CD4-positive, alpha-beta T cell treated with Interleukin-17A for 4 hours (primary cell): ENCODE data around the gene STX7.

Experiments
- DNase-seq: peaks from one replicate; pipeline ENCODE4 v3.0.0-alpha.2; 2020; ENCODE audit warnings: mixed read lengths

STX7 gene

DNA sequence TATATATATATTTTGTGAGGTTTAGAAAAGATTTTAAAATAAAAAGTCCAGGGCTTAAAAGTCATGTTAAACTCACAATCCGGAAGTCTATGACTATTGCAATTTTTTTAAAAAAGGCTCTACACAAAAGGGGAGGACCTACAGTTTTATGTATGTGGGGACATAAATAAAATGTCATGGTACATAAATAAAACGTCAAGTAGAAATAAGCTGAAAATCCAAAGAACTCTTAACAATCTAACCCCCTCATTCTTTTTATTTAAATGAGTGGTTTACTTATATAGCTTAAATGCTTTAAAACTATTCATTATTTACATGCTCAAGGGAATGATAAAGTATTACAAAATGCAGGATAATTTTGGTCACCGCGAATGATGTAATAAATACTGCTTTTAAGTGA lies 36.2 kb downstream of the STX7 start:
- DNase-seq = no peak

DNA sequence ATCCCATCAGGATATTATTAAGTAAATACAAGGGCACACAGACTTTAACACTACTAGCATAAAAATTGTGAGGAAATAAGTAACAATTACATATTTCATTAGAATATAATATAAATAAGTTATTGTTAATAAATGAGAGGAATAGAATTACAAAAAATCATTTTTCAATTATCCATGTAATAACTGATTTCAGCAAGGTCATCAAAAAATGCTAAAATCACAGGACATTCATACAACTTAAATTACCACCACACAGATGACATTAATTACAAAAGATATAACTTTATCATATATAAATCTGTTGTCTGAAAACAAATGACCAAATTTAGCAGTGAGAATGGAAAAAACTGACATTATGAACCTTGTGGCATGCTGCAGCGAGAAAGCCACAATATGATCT lies 37.0 kb downstream of the STX7 start:
- DNase-seq = no peak

DNA sequence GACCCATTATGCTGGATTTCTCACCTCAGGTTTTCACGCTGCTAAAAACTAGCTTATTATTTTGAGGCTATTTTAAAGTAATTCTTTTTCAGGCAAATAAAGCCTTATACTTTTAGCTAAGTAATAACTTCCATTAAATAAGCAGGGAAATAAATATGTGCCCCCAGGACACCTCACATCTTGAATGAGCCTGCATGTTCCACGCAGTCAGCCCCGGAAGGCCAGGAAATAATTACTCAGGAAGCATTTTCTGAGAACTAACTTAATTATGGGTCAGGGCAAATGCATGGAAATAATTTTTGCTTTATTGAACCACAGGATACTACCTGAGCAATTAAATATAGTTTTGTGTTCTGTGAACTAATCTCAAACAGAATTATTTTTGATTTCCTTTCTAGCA lies 41.1 kb downstream of the STX7 start:
- no peak for DNase-seq

DNA sequence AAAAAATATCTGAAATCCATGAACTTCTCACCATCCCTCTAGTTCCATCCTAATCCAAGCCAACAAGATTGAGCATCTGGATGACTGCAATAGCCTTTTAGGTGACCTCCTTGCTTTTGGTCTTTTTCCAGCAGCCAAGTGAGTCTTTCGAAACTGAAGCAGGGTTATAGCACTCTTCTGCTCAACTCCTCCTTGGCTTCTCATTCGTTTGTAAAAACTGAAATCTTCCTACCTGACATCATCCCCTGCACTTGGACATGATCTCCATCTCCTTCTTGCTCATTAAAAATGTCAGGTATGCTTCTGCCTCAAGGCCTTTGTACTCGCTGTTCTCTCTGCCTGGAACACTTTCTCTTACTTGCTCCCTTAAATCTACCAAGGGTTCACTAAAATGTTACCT lies 46.0 kb downstream of the STX7 start:
- DNase-seq = no peak

DNA sequence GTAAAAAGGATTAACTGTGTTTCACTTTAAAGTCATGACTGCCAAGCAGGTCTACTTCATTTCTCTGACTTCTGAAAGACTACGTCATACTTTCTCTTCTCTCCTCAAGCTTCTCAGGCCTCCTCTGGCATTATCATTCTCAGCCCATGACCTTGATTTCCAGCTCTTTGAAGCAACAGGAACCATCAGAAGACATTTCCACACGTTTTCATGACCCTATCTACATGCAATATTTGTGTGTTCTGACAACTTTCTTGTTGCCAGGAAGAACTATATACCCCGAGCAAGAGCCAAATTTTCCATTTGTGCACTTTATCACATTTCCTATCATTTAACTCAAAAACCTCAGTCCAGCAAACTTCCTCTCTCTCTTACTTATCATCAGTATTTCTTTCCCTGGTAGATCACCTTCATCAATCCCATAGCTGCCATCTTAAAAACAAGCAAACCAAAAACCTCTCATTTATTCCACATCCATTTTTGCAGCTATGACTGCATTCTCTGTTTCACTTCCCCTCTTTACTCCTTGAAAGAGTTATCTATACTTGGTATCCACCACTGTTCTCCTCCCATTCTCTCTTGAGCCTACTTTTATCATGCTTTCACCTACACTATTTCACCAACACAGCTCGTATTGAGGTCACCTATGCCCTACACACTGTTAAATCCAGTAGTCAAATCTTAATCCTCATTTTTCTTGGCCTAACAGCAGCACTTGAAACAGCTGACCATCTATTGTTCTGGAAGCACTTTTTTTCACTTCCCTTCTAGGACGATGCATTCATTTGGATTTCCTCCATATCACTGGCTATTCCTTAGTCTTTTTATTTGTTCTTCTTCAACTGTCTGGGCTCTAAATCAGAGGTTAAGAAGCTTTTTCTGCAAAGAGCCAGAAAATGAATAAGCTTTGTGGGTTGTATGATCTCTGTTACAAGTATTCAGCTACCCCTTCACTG lies 47.1 kb downstream of the STX7 start:
- no peak for DNase-seq

GRCh38 chr6:132464538-132465256 lies 48.2 kb downstream of the STX7 start:
- no peak for DNase-seq

DNA sequence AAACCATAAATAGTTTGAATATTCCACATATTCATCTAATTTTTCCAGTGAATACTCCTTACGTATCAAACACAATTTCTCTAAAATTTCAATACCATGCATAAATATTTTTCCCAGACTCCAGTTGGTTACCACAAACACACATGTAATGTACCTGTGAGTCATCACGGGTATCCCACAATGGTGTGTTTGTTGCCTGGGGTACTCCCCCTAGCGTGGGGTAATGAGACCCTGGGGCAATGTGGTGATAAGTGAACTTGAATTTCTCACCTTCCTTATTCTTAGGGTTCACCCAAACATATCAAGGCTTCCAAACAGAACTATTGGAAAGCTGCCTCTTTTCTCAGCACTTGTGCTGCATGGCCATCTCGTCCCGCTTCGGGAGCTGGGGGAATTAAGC lies 51.0 kb downstream of the STX7 start:
- DNase-seq = no peak

DNA sequence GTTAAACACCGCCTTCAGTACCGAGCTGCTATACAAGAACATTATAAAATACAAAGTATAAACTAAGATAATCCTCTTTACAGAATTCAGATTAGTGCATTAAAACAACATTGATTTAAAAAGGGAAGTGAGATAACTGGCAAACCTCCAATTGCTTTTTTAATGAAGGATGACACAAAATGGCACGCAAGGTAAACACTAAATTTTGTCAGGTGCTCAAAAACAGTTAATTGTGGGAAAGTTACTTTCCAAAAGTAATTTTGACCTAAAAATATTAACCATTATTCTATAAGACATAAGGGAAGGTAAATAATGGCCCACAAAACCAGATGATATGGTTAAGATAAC lies 53.3 kb downstream of the STX7 start:
- DNase-seq = no peak

- no peak for DNase-seq
Measured at GRCh38 chr6:132458887-132459604, 53.9 kb downstream of the STX7 start.

GRCh38 chr6:132456700-132457143 lies 56.2 kb downstream of the STX7 start:
- no peak for DNase-seq

- DNase-seq = no peak
Measured at GRCh38 chr6:132446855-132447241, 66.1 kb downstream of the STX7 start.

GRCh38 chr6:132446141-132446854 lies 66.6 kb downstream of the STX7 start:
- no peak for DNase-seq

GRCh38 chr6:132445201-132445951 lies 67.5 kb downstream of the STX7 start:
- DNase-seq = no peak

DNA sequence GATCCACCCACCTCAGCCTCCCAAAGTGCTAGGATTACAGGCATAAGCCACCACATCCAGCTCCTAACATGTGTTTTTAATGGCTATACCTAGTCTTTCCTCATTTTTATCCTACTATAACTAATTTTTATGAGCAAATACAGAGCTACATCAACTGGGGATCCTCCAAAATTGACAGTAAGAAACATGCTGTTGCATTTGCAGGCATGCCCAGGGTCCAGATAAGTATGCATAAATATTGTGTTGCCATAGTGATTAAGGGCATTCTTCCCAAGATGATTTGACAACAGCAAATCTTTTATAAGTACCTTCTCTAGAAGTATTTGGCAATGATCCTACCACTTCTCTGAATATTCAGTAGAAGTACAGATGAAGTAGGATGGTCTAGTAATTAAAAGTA lies 69.7 kb downstream of the STX7 start:
- DNase-seq = no peak

DNA sequence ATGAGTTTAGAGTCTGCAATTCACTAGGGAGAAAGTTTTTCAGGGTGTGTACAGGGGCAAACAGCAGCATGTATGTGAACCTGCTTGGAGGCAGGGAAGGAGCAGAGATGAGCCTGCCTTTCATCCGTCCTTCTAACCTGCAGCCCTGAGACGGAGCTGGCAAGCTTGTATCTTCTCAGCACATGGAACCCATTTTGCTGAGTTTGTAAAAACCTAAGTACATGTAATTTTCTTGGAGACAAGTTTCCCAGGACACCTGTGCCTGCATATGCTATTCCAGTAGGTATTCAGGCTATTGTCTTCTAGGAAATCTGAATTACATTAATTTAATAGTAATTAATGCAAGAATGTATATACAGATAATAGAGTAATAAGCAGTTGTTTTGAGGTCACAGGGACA lies 82.8 kb downstream of the STX7 start:
- no peak for DNase-seq

DNA sequence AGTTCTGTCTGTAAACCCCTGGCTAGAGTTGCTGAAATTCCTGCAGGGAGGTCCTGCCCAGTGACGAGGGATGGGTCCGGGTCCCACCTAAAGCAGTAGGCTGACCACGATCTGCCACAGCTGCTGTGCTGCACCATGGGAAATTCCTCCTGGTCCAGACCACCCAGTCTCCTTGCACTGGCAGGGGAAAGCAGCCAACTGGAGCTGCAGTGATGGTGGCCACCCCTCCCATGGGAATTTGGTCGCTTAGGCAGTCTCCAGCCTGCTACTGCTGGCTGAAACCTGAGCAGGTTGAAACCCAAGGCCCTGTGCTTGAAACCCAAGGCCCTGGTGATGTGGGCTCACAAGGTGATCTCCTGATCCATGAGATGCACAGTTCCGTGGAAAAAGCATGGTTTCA lies 87.7 kb downstream of the STX7 start:
- DNase-seq = no peak

DNA sequence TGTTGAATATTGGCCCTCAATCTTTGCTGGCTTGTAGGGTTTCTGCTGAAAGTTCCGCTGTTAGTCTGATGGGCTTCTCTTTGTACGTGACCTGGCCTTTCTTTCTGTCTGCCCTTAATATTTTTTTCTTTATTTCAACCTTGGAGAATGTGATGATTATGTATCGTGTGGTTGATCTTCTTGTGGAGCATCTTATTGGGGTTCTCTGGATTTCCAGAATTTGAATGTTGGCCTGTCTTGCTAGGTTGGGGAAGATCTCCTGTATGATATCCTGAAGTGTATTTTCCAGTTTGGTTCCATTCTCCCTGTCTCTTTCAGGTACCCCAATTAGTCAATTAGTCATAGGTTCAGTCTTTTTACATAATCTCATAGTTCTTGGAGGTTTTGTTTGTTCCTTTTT lies 89.1 kb downstream of the STX7 start:
- DNase-seq = no peak

DNA sequence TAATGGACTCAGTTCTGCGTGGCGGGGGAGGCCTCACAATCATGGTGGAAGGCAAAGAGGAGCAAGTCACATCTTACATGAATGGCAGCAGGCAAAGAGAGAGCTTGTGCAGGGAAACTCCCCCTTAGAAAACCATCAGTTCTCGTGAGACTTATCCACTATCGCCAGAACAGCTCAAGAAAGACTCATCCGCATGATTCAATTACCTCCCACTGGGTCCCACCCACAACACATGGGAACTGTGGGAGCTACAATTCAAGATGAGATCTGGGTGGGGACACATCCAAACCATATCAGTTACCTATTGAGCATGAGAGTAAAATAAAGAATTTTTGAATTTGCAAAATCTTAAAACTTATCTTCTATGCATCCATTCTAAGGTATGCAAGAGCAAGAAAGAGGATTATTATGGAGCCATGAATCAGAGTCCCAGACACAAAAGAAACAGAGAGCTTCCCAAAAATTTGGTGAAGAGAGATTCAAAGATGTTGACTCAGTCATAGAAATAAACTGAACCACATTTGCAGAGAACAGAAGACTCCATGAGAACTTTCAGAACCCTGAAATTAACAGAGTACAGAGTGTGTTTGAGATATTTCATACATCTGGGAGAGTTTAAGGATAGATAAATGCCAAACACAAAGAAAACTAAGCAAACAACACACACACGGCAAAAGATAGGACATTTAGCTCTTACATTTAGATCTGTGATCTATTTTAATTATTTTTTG lies 94.5 kb downstream of the STX7 start:
- no peak for DNase-seq

DNA sequence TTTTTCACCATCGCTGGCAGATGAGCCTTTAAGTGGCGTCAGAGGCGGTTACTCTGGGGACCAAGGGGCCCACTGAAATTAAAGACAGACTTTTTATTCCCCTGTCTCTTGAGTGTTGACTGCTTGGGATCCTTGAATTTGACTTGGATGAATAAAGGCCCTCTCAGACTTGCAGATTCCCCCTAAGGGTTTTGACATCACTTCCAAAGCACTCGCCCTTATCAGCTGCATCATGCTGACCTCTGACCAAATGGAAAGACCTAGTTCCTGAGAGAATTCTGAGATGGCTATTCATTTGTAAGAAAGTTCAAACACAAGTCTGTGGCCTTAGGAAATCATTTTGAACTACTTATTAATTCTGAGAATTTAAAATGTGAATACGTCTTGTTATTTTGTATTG lies 98.2 kb downstream of the STX7 start:
- DNase-seq = no peak

GRCh38 chr6:132414322-132414721 lies 98.6 kb downstream of the STX7 start:
- no peak for DNase-seq

GRCh38 chr6:132413499-132413802 lies 99.5 kb downstream of the STX7 start:
- no peak for DNase-seq
